ENCODE results near the gene ERF. TPM values are rescaled to one million over a fixed set of nuclear protein-coding genes. Genes with fewer than 3 reads are reported as not detected.

The ERF gene
- total RNA-seq, 1 donor from 2014 or later = 28.0 TPM

DNA sequence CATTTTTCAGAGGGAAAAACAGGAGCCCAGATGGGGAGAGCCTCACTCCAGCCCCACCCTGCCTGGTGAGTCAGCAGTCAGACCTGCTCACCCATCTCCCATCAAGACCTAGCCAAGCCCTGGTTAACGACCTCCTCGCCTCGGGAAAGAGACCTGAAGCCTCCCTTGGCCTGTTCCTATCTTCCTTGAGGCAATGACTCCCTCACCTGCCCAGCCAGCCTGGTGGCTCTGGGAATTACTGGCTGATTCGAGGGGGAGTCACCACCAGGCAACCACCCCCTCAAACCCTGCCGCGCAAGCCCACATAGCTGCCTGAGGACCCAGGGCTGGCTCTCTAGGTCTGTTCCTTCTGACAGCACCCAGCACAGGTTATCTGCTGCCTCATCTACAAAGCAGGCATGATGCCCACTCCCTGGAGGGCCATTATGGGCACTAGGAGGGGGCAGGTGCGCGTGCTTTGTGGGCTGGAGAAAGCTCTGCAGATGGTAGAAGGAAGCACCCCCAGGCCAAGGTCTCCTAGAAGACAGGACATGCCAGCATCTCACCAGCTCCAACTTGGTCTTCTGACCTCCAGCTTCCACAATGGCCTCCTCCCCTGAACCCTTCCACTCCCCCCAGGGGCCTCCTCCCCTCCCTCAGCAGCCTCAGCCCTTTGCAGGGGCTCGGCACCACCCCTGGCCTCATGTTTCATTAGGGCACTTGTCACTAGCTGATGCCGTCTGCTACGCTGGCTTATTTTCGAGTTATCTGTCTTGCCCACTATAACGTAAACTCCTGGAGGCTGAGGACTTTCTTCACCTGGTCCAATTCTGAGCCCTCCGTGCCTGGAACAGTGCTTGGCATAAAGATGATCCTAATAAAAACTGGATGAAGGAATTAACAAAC lies 47.8 kb downstream of the ERF start:
- H3K36me3 Mint-ChIP-seq (ENCODE audit: unreplicated experiment) = peaks cover 12% of the 10 kb centered on the region
- H3K4me1 Mint-ChIP-seq (ENCODE audit: low read depth, unreplicated experiment) = no peaks in the 10 kb centered on the region
- no peak for TF ChIP-seq CTCF (IDR thresholded peaks at IDR 0.05; ENCODE audit: partially characterized antibody, unreplicated experiment)
- peaks cover 4% of the 10 kb centered on the region for H3K9me3 Mint-ChIP-seq (ENCODE audit: unreplicated experiment)
- H3K4me3 Mint-ChIP-seq (ENCODE audit: unreplicated experiment) = no peak overlapping the region
- H3K27me3 Mint-ChIP-seq (ENCODE audit: unreplicated experiment) = peaks cover 5% of the 10 kb centered on the region
- no peak for DNase-seq
- H3K27ac Mint-ChIP-seq (ENCODE audit: unreplicated experiment) = no peak overlapping the region

GRCh38 chr19:42204664-42205063 lies 50.3 kb downstream of the ERF start:
- Mint-ChIP-seq H3K4me1 (ENCODE audit: low read depth, unreplicated experiment) (no peaks in the 10 kb centered on the region), H3K9me3 (ENCODE audit: unreplicated experiment) (peaks cover 6% of the 10 kb centered on the region), H3K27me3 (ENCODE audit: unreplicated experiment) (peaks cover 7% of the 10 kb centered on the region), H3K27ac (ENCODE audit: unreplicated experiment) (no peak overlapping the region), H3K36me3 (ENCODE audit: unreplicated experiment) (peaks cover 12% of the 10 kb centered on the region), H3K4me3 (ENCODE audit: unreplicated experiment) (no peak overlapping the region)
- no peak for DNase-seq
- TF ChIP-seq CTCF (IDR thresholded peaks at IDR 0.05; ENCODE audit: partially characterized antibody, unreplicated experiment) = no peak

DNA sequence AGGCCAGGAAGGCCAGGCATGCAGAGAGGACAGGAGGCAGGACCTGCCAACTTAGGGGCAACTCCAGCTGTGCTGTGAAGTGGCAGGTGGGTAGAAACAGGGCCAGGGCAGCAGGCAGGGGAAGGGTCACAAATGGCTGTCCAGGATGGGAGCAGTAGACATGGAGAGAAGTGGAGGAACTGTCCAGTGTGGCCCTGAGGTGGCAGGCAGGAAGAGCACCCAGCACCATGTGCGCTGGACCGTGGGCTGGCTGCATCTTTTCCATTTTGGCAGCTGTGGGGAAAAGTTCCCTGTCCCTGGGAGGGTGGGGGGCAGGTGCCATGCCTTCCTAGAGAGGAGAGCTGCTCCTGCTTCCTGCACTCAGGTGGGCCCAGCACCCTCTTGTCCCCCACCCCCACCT lies 51.2 kb downstream of the ERF start:
- DNase-seq = no peak
- H3K36me3 Mint-ChIP-seq (ENCODE audit: unreplicated experiment) = peaks cover 12% of the 10 kb centered on the region
- H3K4me3 Mint-ChIP-seq (ENCODE audit: unreplicated experiment) = no peak overlapping the region
- peaks cover 4% of the 10 kb centered on the region for H3K9me3 Mint-ChIP-seq (ENCODE audit: unreplicated experiment)
- H3K27ac Mint-ChIP-seq (ENCODE audit: unreplicated experiment) = no peak overlapping the region
- H3K4me1 Mint-ChIP-seq (ENCODE audit: low read depth, unreplicated experiment) = no peaks in the 10 kb centered on the region
- TF ChIP-seq CTCF (IDR thresholded peaks at IDR 0.05; ENCODE audit: partially characterized antibody, unreplicated experiment) = no peak
- H3K27me3 Mint-ChIP-seq (ENCODE audit: unreplicated experiment) = peaks cover 7% of the 10 kb centered on the region

GRCh38 chr19:42202290-42202880 lies 52.5 kb downstream of the ERF start:
- H3K27ac Mint-ChIP-seq (ENCODE audit: unreplicated experiment) = no peak overlapping the region
- H3K4me1 Mint-ChIP-seq (ENCODE audit: low read depth, unreplicated experiment) = no peaks in the 10 kb centered on the region
- peaks cover 5% of the 10 kb centered on the region for H3K27me3 Mint-ChIP-seq (ENCODE audit: unreplicated experiment)

More at GRCh38 chr19:42202290-42202880, 52.5 kb downstream of the ERF start:
- Mint-ChIP-seq H3K36me3 (ENCODE audit: unreplicated experiment) (peaks cover 8% of the 10 kb centered on the region), H3K9me3 (ENCODE audit: unreplicated experiment) (peaks cover 7% of the 10 kb centered on the region), H3K4me3 (ENCODE audit: unreplicated experiment) (no peak overlapping the region)
- no peak for TF ChIP-seq CTCF (IDR thresholded peaks at IDR 0.05; ENCODE audit: partially characterized antibody, unreplicated experiment)
- DNase-seq = no peak

All from glutamatergic neuron (in vitro differentiated cells).